Forelimb muscle (tissue), 1 donor: Measurements from ENCODE around the gene POLG. TPM values are rescaled to one million over a fixed set of nuclear protein-coding genes. Genes with fewer than 3 reads are reported as not detected.

Source experiments
- DNase-seq: peaks from one replicate; pipeline ENCODE4 v3.0.0-alpha.2; 2013; ENCODE audit warnings: low read depth
- polyA plus RNA-seq: library from polyadenylated mRNA; unstranded; fragments of 120-200 nt; gene quantifications from one replicate; pipeline ENCODE4 v1.2.1, GENCODE V29; 2013; ENCODE audit not compliant: insufficient read length

POLG gene
- polyA plus RNA-seq: 42.2 TPM

DNA sequence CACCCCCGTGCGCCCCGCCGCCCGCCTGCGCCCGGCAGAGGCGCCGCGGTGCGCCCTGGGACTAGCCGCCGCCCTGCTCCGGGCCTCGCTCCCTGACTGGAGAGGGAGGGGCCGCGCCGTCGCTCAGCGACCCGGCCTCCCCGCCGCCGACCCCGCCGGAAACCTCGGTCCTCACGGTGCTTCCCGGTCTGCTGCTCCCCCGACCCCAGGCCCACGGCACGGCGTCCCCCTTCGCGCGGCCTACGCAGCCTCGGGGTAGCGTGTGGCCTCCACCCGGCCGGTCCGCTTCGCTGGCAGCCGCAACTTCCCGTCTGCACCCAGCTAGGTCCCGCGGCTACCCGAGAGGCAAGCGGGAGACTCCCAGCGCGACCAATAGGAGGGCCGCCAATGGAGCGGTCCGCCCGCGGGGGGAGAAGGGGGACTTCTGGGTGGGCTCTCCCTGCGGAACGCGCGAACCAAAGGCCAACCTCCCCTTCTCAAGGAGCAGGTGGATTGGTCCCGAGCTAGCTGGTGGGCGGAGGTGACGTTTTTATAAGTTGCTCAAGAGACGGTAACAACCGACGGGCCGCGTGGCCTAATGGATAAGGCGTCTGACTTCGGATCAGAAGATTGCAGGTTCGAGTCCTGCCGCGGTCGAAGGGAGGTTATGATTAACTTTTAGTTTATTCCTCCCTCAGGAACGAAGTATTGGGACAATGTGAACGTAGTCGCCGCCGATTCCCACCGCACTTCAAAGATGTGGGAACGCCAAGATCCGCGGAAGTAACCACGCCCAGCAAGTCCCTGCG lies at the start of gene POLG:
TSS of gene POLG (minus strand) at position 315 of the 788 bp plus-strand sequence. CDS start 1,070 bp downstream, outside the sequence.
- DNase-seq: peak; percentile 97

DNA sequence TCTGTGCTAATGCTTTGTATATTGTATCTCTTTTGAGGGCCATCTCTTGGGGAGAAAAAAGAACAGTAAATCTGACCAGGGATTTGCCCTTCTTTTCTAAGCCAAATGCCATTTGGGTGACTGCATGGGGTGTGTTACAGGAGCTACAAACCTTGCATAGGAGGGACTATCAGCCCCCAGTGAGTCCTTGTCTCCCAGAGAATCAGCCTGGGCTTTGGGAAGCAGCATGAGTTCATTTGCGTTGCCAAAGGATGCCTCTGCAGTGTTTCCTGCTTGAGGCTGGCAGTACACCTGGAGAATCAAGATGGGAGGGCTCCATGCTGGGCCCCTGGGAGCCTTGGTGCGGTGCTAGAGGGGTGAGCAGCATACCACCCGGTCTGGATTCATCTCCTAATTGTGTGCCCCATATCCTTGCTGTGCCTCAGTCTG lies 49.6 kb upstream of the POLG start:
- no peak for DNase-seq

DNA sequence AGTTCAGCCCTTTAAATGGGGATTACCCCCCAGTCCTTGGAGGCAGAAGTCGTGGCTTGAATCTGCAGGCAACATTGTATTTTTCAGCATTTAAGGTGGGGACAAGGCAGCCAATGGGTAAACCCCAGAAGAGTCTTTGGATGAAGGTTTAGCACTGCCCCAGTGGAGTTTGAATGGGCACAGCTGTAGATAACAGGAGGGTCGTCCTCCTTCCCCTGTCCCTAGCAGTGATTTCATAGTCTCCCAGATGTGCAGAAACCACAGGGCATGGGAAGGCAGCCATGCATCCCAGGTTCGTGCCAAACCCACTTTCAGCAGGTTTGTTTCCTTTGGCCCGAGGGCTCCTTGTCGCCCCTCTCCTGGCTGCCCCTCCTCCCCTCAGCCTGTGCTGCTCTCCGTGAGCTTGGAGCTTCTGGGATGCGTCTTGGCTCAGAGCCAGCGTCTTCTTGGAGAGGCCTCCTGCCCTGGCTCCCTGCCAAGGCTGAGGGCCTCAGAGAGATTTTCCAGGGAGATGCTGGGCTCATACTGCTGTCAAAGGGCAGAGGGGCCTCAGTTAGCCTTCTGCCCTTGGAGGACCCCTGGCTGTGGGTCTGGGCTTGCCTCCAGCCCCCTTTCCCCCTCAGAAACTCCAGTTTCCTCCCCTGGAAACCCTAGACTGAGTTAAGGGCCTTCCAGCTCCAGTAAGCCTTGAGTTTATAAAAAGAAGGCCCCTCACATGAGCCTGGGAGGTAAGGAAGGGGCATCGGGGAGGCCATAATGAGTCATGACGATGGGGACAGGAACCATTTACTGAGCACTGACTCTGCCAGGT lies 48.9 kb upstream of the POLG start:
- peak; percentile 31 for DNase-seq

DNA sequence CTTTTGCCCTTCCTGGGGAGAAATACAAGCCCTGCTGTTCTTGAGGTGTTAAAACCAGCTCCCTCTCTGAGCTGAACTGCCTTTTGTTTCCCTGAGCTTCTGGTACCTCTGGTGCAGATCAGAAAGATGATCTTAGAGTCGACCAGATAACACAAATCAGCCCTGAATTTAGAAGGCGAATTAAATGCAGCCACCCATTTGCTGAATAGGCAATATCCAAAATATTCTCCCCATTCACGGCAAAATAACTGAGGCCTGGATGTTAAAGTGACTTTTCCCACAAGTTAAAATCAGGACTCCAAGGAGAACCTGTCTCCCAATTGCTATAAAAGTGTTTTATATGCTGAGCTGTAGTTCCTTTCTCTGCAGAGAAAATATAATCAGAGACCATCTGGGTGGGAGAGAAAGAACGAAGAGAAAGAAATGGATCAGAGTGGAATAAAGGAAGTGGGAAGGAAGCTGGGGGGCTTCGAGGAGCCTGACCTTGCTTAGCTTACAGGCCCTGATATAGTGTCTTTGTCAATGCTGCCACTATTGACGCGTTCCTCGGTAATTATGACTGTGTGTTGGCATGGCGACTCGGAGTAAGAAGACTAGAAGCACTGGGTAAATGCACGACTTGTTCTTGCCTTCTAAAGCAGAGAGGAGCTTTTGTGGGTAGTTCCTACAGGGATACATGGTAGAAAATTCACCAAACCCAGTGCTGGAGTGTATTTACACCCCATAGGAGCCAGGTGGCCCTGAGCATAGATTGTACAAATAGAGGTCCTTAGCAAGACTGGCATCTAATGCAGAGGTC lies 47.5 kb upstream of the POLG start:
- no peak for DNase-seq

DNA sequence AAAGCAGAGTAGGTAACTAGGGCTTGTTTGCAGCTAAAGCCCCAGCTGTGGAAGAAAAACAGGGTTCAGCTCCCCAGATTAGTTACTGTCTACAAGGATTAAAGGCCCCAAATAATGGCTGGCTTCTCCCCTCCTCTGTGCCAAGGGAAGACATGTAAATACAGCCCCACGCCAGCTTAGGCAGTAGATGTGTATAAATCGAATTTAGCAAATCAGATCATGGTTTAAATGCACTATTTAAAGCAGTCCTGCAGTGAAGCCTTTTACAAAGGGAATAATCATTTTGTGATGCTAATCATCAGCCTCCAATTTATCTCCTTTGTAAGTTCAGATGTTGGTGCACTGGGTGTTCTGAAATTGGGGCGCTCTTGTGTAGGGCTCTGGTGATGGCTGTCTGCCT lies 46.7 kb upstream of the POLG start:
- DNase-seq: no peak

DNA sequence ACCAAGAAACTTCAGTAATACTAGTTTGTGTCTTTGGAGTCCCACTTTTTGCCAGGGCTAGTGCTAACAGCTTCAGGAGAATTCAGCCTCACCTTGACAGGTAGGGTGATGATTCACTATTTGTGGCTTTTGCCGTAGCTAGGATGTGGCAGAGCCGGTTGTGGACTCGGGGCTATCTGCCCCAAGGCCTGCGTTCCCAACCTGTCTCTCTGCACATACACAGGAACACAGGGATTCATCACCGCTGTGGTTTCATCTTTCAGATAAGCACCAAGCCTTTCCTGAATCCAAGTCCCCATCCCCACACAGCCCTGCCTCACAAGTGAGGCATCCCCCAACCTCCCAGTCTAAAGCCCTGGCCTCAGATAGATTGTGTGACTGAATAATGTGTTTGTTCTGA lies 45.2 kb upstream of the POLG start:
- no peak for DNase-seq

DNA sequence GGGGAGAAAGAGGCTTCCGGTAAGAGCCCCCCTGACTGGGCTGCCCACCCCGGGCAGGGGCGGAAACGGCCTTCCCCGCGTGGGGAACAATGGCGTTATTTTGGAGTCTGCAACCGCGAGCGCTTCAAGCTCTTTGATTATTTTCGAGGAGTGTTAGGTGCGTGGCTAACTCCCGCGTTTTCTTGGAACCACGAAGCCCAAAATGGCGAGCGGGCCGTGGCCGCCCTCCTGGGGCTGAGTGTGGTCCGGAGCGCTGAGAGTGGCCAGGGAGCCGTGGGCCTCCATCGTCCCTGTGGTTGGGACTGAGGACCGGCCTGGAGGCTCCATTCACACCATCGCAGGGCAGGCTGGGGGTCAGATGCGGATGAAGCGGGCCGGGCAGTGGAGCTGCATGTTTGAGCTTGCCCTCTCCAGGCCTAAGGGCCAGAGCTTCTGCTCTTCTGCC lies 44.6 kb upstream of the POLG start:
- DNase-seq: no peak

DNA sequence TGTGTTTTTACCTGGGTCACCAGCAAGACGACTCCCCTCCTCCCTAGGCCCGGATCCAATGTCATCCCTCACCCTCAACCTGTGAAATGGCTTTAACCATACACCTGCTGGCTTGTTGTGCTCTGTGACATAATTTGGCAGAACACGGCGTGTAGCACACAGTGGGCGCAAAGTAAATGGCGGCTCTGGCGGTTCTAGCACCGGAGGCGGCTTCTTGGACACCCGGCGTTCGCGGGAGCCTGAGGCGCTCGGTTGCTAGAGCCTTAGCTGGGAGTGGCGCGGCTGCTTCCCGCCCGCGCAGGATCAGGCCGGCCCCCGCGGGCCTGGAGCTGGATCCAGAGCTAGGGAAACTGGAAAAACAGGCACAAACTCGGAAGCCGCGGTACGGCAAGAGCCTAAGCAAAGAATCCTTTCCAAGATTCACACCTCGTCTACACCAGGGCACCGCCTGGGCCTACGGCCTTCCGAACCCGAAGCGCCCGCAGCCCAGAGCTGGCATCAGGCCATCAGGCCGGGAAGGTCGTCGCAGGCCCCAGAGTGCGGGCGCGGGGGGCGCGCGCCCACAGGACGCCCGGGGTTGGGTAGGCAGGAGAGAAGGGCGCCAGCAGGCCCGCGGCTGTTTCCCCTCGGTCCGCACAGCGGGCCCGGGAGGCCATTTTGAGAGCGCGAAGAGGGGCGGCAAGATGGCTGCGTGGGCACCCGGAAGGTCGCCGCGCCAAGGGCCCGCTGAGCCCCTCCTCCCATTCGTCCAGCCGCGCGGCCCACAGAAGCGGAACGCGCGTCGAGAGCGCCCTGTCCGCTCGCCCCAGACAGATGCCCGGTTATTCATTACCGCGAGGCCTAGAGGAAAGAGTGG lies 43.9 kb upstream of the POLG start:
- no peak for DNase-seq

DNA sequence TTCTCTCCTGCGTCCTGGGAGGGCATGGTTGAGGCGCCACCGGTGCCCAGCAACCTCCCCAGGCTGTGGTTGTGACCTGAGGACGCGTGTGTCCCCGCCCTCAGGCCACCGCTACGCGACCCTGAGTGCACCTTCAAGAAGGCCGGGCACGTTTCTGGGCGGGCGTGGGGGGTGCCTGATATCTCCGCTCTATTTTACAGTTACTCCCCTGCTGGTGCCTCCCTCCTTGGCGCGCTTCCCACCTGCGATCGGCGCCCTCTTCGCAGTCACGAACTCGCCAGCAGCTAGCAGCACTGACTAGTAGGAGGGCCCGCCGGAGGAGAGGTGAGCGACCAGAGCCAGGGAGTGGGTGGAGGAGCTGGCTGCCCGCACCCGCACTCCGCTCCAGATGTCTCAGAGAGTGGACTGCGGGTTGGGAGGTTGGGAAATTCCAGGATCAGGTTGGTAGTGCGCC lies 43.2 kb upstream of the POLG start:
- no peak for DNase-seq

DNA sequence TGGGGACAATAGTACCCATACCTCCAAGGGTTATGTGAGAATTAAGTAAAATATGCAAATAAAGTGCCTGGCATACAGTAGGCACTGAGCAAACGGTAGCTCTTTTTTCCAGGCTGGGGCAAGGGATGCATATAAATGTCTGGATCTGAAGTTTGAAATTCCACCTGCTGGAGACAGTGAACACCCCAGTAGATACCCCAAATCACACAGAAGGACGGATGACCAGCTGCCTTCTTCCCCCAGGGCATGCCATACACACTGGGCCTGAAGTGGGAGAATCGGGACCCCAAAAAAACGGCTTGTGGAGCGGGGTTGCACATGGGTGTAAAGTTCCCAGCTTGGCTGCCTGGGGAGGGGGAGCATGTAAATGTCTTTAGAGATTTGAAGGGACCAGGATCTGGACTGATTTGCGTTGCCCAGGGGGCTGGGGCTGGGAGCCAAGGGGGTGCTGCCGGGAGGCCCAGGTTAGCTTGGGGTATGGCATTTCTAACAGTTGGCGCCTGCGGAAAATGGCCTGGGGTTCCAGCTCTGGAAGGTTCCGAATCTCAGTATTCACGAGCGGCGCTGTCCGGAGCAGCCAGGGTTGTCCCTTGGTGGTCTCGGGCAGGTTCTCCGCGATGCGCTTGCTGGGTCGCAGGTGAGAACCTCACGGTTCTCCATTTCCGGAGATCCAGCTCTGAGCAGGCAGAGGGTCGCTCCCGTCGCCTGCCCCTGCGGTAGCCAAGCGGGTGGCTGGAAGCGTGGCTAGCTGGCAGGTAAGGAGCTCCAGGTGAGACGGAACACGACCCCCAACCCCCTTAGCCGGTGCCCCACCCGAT lies 42.6 kb upstream of the POLG start:
- no peak for DNase-seq

DNA sequence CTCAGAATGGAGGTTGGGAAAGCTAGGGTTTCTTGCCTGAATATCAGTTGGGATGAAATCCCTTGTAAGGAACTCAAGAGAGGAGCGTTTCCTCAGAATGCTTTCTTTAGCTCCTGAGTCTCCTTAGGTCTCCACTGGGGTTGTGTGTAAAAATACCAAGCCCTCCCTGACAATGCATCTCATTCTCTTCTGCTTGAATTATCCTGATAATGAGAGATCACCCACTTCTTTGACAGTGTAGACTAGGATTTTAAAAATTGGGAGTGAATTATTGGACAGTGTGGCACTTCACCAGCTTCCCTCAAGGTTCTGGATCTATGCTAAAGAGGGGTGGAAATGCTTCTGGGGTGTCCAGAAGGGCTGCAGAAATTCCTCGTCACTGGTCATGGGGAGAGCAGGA lies 41.8 kb upstream of the POLG start:
- no peak for DNase-seq

DNA sequence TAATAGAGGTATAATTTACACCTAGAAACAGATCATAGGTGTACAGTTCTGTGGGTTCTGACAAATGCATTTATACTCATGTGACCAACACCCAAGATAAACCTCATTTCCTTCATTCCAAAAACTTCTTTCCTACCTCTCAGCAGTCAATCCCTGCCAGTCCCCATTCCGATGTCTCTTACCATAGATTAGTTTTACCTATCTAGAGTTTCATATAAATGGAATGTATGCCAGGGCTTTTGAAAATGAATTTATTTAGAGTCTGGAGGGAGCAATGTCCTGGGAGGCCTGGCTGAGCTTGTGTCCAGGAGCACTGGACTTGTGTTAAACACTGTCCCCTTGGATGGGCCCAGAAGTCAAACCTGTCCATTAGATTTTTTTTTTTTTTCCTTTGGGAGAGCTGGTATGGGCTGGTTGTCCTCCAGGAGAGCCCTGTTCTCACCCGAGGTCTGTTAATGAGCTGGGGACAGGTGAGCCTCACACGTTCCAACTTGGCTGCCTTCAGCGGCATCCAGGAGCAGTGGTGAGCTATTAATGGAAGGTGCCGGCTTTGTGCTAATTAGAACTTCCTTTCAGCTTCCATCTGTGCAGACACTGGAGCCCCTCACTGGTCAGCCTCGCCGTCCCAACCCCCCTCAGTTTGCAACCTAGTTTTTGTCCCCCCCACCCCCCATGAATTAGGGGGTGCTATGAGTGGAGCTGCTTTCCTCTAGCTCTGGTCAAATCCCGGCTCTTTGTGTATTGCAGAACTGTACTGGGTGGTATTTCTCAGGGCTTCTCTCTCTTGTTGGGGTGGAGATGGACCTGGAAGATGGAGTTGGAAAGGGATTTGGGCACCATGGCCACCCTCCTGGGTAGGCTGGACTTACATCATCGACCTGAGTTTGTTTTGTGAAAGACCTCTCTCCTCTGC lies 40.7 kb upstream of the POLG start:
- DNase-seq: no peak

DNA sequence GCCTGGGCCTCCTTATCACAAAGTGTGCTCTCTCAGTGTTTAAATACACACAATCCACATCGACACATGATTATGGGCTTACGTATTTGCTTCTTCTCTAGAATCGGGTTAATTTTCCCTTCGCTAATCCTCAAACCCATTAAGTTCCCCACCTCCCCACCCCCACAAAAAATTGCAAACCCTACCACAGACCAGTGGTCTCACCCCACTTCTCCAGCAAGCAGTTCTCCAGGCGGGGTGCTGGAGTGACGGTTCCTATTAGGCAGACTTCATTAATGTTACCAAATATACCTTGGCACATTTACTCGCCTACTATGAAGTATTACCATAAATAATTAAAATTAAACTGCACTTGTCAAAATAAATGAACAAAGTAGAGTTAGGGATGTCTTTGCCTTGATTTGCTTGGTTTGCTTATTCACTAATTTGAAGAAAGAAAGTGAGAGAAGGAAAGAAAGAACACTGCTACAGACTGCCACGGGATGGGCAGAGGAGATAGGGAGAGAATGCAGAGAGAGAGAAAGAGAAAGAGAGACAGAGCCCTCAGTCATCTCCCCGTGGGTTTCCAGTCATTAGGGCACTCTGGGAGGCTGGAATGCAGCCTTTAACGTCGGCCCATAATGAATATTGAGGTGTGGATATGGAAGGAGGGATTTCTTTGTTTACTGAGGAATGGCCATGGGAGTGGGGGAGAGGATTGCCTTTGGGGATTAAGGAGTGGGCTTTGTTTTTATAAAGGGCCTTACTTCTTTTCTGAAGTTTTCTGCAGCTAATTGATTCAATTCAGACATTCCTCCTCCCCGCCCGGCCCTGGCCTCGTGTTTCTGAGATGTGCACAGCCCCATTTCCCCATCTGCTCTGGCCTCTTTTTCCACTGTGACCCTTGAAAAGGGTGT lies 39.7 kb upstream of the POLG start:
- no peak for DNase-seq

DNA sequence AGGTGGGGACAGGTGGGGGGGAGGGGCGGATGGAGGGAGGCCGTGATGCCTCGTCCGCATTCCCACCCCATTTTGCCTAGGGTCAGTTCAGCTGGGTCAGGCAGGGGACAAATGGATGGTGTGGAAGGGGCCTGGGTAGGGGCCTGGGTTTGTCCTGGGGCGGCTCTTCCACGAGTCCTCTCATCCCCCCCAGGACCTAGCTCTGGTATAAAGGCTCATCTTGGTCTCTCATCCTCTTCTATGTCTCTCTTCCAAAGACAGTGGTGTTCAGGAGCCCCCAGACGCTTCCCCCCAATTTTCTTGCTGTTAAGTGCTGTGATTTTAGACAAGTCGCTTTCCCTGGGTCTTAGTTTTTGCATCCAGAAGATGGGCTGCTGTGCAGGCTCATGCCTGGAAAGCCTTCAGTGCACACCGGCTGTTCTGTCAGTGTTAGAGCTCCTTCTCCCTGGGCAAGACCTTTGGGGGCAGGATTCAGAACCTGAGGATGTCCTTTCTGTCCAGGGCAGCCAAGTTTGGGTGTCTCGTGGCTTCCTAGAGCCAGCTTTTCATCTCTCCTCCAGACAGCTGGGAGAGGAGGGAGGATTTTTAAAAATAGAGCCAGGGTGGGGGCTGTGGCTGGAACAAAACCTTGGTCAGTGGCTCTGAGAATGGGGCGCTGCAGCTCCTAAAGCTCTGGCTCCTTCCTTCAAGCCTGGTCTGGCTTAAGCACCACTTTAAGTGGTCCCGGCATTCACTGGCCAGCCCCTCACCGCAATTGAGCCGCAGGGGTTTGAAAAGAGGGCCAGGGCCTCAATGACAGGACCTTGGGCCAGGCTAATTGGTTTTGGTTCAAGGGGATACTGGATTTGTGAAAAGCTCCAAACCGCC lies 37.7 kb upstream of the POLG start:
- no peak for DNase-seq

DNA sequence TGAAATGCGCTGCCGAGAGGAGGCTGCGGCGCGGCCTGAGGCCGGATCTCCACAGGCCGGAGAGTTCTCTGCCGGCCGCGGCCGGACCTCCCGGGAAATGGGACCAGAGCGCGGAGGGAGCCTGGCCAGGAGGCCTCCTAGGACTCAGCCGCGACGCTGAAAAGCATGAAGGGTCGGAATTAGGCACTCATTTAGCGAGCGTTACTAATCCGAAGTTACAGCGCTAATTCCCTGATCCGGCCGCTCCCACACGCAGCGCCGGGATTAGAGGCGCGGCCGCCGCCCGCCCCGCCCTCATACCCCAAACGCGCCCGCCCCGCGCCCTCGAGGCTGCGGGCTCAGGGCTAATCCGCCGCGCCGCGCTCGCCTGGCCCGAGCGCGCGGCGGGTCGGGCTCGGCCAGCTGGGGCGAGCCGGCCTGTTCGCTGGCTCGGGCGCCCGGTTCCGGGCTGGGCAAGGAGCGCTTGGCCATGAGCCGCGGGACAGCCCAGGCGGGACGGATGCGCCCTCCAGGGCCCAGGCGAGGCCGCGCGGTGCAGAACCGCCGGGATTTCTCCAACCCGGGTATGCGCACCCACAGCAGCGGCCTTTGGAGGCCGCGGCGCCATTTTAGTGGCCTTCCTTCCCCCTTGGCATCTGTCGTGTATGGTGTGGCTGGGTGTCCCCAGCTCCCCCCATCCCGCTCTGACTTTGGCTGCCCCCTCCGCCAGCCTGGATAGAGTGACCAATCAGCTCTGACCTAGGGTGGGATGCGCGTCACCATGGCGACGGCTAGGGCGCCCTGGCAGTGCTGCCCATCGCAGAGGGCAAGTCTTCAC lies 36.8 kb upstream of the POLG start:
- no peak for DNase-seq

DNA sequence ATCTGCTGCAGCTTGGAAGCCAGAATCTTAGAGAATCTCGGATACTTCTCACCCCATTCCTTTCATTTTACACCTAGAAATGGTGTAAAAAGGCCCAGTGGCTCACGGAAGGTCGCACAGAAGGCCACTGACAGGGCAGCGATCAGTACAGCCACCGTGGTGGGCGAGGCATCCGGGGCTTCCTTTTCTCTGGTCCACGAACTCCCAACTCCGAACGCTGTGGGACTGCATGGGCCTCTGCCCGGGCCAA lies 36.3 kb upstream of the POLG start:
- no peak for DNase-seq
